Stromal cell of bone marrow (primary cell): ENCODE results near the gene ZNF132.
"Not testable (repeated sequence)": the region's sequence is repeated elsewhere in the genome, so short reads cannot be mapped to it uniquely, and the experiment has no call there.

Experiments
- DNase-seq: peaks from one replicate; pipeline ENCODE4 v3.0.0-alpha.2; 2012; ENCODE audit warnings: low read depth

The ZNF132 gene

GRCh38 chr19:58466760-58467589 is 27.0 kb upstream of the ZNF132 start, which contains the start of gene ZNF324:
ZNF324 (plus strand) TSS chr19:58467080; CDS start chr19:58469186, 2,106 bp downstream.
- peak; percentile 92 for DNase-seq

DNA sequence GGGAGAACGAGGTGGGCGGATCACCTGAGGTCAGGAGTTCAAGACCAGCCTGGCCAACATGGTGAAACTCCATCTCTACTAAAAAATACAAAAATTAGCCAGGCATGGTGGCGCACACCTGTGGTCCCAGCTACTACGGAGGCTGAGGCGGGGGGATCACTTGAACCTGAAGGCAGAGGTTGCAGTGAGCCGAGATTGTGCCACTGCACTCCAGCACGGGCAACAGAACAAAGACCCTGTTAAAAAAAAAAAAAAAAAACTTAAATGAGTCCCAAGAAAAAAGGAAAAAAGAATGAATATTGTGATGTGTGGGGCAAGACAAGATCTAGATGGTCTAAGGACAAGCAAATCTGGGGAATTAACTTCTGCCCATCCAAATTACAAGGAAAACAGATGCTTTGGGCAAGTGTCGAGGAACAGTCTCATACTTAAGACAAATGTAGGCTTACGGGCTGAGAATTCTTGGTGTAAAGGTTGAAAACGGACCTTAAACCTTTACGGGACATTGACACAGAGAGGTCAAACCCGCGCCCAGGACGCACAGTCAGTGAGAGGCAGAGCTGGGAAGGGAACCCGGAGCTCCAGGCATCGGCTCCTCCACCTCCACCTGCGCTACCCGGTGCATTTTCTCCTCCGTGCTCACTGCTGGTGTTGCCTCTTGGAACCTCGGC is 26.3 kb upstream of the ZNF132 start:
- no peak for DNase-seq

DNA sequence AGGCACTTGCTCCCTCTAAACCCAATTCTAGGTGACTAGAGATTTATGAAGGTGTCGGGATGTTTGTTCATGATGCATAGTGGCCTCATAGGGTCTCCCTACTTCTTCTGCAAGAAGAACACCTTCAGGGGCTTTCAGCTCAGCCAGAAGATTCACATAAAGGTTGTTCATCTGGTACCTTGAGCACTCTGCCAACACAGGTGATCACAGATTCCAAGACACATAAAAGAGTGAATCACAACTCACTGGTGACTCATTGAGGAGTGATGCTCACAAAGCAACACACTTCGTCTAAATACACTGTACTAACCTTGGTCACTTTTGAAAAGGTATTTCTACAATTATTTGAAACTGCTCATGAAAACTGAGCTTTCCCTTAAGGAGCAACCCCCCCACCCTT is 20.1 kb upstream of the ZNF132 start:
- DNase-seq = no peak

- DNase-seq = no peak
Observed at GRCh38 chr19:58456111-58456510, 16.2 kb upstream of the ZNF132 start.

- no peak for DNase-seq
Observed at GRCh38 chr19:58455306-58455705, 15.4 kb upstream of the ZNF132 start.

- DNase-seq = no peak
Observed at GRCh38 chr19:58453743-58454142, 13.8 kb upstream of the ZNF132 start.

DNA sequence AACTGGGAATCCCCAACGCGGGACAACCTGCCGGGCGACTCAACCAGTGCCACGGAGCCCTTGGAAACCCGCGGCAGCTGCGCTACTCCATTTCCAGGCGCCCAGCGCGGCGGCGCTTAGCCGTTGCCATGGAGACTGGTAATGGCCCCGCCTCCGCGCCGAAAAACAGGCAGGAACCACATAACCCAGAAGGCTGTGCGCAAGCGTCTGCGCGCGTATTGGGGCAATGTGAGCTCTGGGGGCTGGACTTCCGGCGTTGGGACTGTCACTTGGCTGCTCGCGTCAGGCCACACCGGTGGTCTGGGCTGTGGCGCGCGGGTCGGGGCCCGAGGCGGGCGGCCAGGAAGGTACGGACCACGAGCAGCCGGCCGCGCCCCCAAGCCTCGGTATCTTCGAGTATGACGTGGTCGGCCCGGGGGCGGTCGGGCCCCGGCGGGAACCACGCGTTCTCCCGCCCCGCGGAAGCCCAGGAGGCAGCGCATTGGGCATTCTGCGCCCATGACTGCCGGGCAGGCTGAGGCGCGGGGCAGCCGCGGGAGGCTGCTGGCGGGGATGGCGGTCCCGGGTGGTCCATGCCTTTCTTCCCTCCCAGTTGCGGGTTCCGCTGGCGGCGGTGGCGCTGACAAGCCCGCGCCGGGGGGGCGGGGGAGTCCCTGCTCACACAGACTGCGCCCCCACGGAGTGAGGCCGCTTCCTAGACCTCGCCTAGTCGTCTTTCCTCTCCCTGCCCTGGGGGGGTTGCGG is 11.6 kb upstream of the ZNF132 start, which contains the start of gene ZNF324B:
ZNF324B (plus strand) TSS at position 265 of the 744 bp plus-strand sequence. CDS start 2,080 bp downstream, outside the sequence.
- peak; percentile 93 for DNase-seq

DNA sequence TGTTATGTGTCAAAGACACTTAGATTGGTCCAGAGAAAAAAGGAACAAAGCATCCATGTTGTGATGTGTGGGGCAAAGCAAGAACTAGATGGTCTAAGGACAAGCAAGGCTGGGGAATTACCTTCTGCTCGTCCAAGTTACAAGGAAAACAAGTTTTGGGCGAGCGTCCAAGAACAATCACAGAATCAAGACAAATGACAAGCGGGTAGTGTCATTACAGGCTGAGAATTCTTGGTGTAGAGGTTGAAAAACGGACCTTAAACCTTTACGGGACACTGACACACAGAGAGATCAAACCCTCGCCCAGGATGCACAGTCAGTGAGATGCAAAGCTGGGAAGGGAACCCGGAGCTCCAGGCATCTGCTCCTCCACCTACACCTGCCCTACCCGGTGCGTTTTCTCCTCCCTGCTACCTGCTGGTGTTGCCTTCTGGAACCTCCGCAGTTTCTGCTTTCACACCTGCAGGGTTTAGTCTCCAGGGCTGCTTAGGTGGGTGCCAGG is 11.0 kb upstream of the ZNF132 start:
- DNase-seq = no peak

DNA sequence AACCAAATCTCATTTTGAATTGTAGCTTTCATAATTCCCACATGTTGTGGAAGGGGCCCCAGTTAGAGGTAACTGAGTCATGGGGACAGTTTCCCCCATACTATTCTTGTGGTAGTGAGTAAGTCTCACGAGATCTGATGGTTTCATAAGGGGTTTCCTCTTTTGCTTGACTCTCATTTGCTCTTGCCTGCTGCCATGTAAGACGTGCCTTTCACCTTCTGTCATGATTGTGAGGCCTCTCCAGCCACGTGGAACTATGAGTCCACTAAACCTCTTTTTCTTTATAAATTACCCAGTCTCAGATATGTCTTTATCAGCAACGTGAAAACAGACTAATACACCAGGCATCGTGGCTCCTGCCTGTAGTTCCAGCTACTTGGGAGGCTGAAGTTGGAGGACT is 10.0 kb upstream of the ZNF132 start:
- DNase-seq = not testable (repeated sequence)

DNA sequence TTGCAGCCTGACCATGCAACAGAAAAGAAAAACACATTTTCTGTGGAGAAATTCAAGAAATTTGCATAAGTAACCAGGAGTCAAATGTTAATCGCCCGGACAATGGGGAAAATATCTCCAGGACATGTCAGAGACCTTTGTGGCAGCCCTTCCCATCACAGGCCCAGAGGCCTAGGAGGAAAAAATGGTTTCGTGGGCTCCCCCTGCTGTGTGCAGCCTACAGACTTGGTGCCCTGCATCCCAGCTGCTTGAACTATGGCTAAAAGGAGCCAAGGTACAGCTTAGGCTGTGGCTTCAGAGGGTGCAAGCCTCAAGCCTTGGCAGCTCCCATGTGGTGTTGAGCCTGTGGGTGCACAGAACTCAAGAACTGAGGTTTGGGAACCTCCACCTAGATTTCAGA is 8.9 kb upstream of the ZNF132 start:
- not testable (repeated sequence) for DNase-seq

DNA sequence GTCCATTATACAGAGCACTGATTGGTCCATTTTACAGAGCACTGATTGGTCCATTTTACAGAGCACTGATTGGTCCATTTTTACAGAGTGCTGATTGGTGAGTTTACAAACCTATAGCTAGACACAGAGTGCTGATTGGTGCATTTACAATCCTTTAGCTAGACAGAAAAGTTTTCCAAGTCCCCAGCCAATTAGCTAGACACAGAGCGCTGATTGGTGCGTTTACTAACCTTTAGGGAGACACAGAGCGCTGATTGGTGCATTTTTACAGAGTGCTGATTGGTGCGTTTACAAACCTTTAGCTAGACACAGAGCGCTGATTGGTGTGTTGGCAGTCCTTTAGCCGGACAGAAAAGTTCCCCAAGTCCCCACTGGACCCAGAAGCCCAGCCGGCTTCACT is 3.0 kb upstream of the ZNF132 start:
- not testable (repeated sequence) for DNase-seq

GRCh38 chr19:58440556-58440955 is 603 bp upstream of the ZNF132 start:
- no peak for DNase-seq

DNA sequence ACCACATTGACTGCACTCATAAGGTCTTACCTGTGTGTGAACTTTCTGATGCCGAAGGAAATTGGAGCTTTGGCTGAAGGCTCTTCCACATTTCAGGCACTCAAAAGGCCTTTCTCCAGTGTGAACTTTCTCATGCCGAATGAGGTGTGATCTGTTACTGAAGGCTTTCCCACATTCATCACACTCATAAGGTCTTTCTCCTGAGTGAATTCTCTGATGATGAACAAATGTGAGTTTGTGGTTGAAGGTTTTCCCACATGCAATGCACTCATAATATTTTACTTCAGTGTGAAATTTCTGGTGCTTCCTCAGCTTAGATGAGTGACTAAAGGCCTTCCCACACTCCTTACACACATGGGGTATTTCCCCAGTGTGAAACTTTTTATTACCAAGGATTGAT is 5.7 kb downstream of the ZNF132 start:
- no peak for DNase-seq

- no peak for DNase-seq
Observed at GRCh38 chr19:58429745-58430144, 10.2 kb downstream of the ZNF132 start.

DNA sequence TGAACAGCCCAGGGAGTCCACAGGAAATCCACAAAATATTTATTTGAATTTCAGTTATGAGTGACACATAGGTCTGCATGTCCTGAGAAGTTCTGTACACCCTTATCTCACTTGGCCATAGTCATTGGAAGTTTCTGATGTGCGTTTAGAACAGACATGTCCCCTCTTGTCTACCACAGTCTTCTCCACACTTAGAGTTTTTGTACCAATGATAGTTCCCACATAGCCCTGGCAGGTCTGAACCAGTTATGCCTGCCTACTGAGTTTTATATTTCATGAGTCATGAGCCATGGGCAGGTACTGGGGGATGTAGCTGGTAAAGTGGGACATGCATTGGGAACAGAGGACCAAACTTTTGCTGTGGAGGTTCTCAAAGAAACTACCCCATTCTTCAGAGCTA is 11.3 kb downstream of the ZNF132 start:
- DNase-seq = no peak

- DNase-seq = no peak
Observed at GRCh38 chr19:58417071-58417470, 22.9 kb downstream of the ZNF132 start.

- DNase-seq = no peak
Observed at GRCh38 chr19:58416604-58417003, 23.3 kb downstream of the ZNF132 start.

- DNase-seq = no peak
Observed at GRCh38 chr19:58409010-58409790, 30.8 kb downstream of the ZNF132 start.

DNA sequence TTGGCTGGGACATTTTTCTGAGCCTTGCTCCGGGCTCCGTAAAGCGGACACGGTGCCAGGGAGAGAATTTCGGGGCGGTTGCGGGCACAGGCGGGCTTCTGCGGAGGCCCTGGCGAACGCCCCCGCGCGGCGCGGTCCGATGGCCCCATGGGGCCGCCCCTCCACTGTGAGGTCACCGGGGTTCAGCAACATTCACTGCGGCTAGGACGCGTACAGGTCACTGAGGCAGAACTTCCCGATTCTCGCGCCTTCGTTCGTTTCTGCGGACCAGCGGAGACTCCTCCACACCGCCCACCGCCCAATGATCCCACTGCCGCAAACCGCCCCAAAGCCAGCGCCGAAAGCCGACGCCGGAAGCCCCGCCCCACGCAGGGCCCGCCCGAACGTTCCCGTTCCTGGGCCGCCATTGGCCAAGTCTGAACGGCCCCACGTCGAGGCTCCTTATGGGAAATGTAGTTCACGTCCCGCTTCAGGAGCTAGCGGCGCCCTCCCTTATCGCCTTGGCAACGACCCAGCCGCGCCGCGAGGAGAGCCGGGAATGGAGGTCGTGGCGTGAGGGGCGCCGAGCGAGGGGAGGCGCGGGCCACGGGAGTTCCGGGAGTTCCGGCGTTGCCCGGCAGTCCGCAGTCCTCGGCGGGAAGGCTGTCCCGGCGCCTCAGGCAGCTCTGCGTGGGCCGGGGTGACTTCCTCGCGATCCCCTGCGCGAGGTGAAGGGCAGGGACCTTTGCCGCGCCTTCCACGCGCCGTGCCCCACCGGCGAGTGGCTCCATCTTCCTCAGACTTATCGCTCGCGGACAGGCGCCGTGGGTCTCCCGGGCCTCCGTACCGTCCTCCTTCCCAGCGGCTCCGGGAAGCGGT is 31.6 kb downstream of the ZNF132 start, which contains the start of gene ZNF584:
ZNF584 (plus strand) TSS at position 498 of the 858 bp plus-strand sequence. CDS start 499 bp downstream, outside the sequence.
- peak; percentile 91 for DNase-seq

DNA sequence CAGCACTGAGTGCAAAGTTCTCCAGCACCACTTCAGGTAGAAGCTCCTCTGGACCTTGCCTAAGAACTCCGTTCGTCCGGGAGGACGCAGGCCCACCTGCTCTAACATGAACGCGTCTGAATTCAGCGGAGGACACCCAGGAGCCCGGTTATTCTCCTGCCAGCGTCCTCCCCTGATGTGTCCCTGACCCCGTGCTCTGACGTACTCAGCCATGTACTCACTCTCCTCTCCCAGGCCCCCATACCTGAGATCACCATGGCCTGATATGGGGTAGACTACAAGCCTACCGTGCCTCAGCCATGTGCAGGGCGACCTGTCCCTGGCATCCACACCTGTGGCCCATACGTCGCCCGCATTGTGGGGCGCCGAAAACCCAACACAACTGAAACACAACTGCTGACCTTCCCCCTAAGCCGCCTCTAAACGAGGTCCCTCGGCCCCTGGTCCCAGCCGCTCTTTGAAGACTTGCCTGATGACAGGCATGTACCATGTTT is 32.2 kb downstream of the ZNF132 start:
- no peak for DNase-seq
